BLaER1 (cell line): ENCODE measurements around the gene TAX1BP1.
A peak's percentile ranks its signal among the peaks of the same experiment; 100 is the strongest.

Experiments
- H3K27ac ChIP-seq: shearing (Covaris generic); formaldehyde crosslinking; 2 replicates; pipeline ENCODE4 v1.8.1; 2022
- H3K27me3 ChIP-seq: shearing (Covaris generic); formaldehyde crosslinking; 2 replicates; pipeline ENCODE4 v1.8.1; 2022
- H3K36me3 ChIP-seq: shearing (Covaris generic); formaldehyde crosslinking; 2 replicates; pipeline ENCODE4 v1.8.1; 2022
- H3K4me1 ChIP-seq: shearing (Covaris generic); formaldehyde crosslinking; 2 replicates; pipeline ENCODE4 v1.8.1; 2022
- H3K4me2 ChIP-seq: shearing (Covaris generic); formaldehyde crosslinking; 2 replicates; pipeline ENCODE4 v1.8.1; 2022
- H3K4me3 ChIP-seq: shearing (Covaris generic); formaldehyde crosslinking; 2 replicates; pipeline ENCODE4 v1.8.1; 2022
- H3K9ac ChIP-seq: shearing (Covaris generic); formaldehyde crosslinking; 2 replicates; pipeline ENCODE4 v1.8.1; 2022
- H3K9me3 ChIP-seq: shearing (Covaris generic); formaldehyde crosslinking; 2 replicates; pipeline ENCODE4 v1.8.1; 2022
- H4K20me1 ChIP-seq: shearing (Covaris generic); formaldehyde crosslinking; 2 replicates; pipeline ENCODE4 v1.8.1; 2022
- Cebpa-rat ChIP-seq: shearing (Covaris generic); IDR thresholded peaks from 2 replicates; pipeline ENCODE4 v1.8.1; 2022

The TAX1BP1 gene

DNA sequence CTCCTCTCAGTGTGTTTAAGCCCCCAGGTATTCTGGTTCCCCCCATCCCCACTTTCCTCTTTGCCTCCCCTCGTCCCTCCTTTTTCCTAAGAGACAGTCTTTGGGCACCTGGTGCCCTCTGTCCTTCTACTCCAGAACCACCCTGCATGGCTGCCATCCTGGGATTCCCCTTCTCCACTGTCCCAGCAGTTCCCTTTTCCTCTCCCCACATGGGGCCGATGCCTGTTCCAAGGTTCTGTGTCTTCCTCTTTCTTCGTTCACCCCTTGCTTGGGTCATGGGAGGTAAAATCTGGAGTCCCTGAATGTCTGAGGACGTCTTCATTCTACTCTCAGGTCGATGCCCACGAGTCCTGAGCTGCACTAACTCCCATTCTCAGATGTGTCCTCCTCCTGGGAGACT, 120.8 kb downstream of the TAX1BP1 start:
- Histone ChIP-seq H3K36me3 (0 out of 2 replicates have a peak, but pooled peaks cover 12% of the 10 kb centered on the region), H3K27ac (no peak overlapping the region), H4K20me1 (no peaks in the 10 kb centered on the region), H3K9ac (no peak overlapping the region), H3K4me3 (no peak overlapping the region), H3K4me1 (peaks cover 28% of the 10 kb centered on the region), H3K4me2 (no peak overlapping the region), H3K9me3 (peaks cover 27% of the 10 kb centered on the region), H3K27me3 (no peaks in the 10 kb centered on the region)
- TF ChIP-seq Cebpa-rat: no peak

DNA sequence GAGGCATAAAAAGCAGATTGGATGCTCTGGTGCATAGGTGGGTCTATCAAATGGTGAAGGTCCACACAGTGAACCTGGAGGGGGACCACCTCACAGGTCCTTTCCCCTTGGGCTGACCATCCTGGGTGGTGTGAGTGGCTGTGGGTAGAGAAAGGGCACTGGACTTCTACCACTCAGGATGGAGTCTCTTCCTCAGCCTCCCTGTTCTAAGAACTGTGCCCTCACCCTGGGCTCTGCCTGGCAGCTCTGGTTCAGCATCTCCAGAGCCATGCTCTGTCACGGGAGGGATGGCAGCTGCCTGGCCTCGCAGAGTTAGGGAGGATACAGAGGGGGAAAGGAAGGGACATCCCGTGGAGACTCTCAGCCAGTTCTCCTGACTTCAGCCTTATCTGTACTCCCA, 121.8 kb downstream of the TAX1BP1 start:
- no peak for TF ChIP-seq Cebpa-rat
- peaks cover 38% of the 10 kb centered on the region for H3K4me1 ChIP-seq
- no peak overlapping the region for H3K27ac ChIP-seq
- H3K27me3 ChIP-seq: no peaks in the 10 kb centered on the region
- H3K9me3 ChIP-seq: peaks cover 18% of the 10 kb centered on the region
- H4K20me1 ChIP-seq: no peaks in the 10 kb centered on the region
- no peak overlapping the region for H3K4me2 ChIP-seq
- H3K4me3 ChIP-seq: no peak overlapping the region
- H3K9ac ChIP-seq: no peak overlapping the region
- H3K36me3 ChIP-seq: 0 out of 2 replicates have a peak, but pooled peaks cover 3% of the 10 kb centered on the region

DNA sequence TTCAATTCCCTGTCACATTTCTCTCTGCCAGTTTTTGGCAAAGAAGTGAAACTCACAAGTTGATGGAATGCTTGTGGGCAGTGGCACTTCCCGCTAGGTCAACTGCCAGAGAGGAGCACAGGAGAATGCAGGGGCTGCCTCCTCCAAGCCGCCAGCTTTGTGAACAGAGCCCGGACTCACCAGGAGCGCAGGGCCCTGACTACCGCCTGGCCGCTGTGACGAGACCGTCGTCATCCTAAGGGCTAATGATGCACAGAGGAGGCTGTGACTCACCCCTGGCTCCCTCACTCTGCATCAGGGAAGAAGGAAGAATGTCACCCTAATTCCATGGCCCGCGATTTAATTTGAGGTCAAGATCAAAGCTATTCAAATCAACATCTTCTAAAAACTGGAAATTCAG, 123.9 kb downstream of the TAX1BP1 start:
- H3K27me3 ChIP-seq: no peaks in the 10 kb centered on the region
- peaks cover 59% of the 10 kb centered on the region for H3K4me1 ChIP-seq
- no peaks in the 10 kb centered on the region for H3K9me3 ChIP-seq
- TF ChIP-seq Cebpa-rat: no peak
- no peaks in the 10 kb centered on the region for H3K36me3 ChIP-seq
- no peaks in the 10 kb centered on the region for H4K20me1 ChIP-seq
- no peak overlapping the region for H3K4me3 ChIP-seq
- no peak overlapping the region; the same call in 1 of the 2 replicates for H3K4me2 ChIP-seq
- H3K9ac ChIP-seq: no peak overlapping the region
- H3K27ac ChIP-seq: no peak overlapping the region

DNA sequence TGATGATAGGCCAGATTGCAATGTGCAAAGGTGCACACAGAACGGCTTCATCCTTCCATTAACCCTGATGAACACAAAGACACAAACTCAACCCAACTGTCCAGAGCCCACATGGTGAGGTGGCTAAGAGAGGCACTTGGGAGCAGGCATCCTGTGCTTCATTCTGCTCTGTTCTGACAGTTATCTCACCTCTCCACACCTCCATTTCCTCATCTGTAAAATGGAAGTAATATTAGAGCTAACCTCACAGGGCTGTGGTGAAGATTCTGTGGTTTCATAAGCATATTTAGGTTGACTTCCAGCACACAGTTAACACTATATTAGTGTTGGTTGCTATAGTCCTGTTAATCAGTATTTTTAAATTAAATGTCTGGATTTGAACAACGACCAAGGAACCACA, 126.3 kb downstream of the TAX1BP1 start:
- no peak overlapping the region for H3K4me3 ChIP-seq
- no peaks in the 10 kb centered on the region for H3K27me3 ChIP-seq
- H3K27ac ChIP-seq: no peak overlapping the region
- no peaks in the 10 kb centered on the region for H4K20me1 ChIP-seq
- no peak for TF ChIP-seq Cebpa-rat
- no peaks in the 10 kb centered on the region for H3K9me3 ChIP-seq
- H3K36me3 ChIP-seq: no peaks in the 10 kb centered on the region
- H3K9ac ChIP-seq: no peak overlapping the region
- H3K4me1 ChIP-seq: peaks cover 83% of the 10 kb centered on the region
- peak overlapping the region; percentile 74; the same call in 1 of the 2 replicates for H3K4me2 ChIP-seq

DNA sequence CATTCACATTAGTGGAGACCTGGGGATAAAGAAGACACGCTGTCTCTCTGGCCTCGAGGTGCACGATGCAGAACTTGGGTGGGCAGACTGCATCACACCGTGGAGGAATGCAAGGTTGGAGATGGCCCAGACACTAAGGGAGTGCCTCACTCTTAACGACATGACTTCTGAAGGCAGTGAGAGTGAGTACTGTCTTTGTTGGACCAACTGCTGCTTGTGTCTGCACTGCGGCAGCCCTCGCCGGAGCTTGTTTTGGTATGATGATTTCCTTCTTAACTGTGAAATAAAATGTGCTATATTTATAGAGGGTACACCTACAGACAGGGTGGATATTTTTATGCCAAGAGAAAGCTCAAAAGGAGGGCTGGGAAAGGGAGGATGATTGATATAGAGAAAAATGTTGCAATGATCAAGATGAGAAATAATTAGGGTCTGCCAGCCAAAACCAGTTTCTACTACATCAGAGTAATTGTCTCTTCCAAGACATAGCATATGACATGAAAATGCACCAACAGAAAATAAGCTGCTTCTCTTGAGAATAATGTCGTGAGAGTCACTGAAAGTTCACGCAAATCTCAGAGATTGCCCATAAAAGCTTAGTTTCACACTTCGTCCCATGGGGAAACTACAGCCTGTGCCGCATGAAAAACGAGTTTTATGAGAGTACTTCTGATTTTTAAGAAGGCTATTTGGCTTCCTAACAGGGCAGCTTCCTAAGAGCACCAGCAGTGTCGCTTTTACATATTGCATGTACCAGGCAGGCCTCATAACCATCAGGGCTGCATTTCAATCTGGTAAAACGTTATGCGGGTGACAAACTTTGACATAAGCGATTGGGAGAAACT, 127.1 kb downstream of the TAX1BP1 start:
- H3K4me3 ChIP-seq: no peak overlapping the region
- H3K4me1 ChIP-seq: peaks cover 91% of the 10 kb centered on the region
- H3K36me3 ChIP-seq: no peaks in the 10 kb centered on the region
- no peaks in the 10 kb centered on the region for H3K27me3 ChIP-seq
- H3K27ac ChIP-seq: peak overlapping the region; percentile 70
- no peaks in the 10 kb centered on the region for H4K20me1 ChIP-seq
- peak overlapping the region; percentile 74 for H3K4me2 ChIP-seq
- H3K9ac ChIP-seq: no peak overlapping the region
- no peak for TF ChIP-seq Cebpa-rat
- no peaks in the 10 kb centered on the region for H3K9me3 ChIP-seq

DNA sequence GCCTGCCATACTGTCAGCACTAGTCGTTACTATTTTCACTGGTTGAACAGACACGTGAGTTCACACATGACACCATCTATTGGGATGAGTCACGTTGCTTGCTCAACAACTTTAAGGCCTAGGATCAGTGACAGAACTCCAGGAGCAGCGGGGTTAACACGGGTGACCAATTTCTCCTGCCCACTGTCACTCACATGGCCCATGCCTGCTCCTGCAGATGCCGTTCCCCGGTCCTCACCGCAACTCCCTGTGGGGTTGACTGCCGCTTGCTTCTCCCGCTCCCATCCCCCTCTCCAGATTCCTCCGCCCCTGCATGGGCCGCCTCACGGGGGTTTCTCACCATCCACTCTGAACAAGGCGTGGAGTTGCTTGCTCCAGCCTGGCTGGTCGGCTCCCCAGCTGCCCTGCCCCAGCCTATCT, 128.2 kb downstream of the TAX1BP1 start:
- TF ChIP-seq Cebpa-rat: 0 out of 2 replicates have a peak, but pooled peaks have one; percentile 52
- peak overlapping the region; percentile 74 for H3K4me2 ChIP-seq
- peaks cover 100% of the 10 kb centered on the region for H3K4me1 ChIP-seq
- peak overlapping the region; percentile 70 for H3K27ac ChIP-seq
- no peak overlapping the region; the same call in 1 of the 2 replicates for H3K4me3 ChIP-seq
- H3K27me3 ChIP-seq: no peaks in the 10 kb centered on the region
- no peaks in the 10 kb centered on the region for H4K20me1 ChIP-seq
- no peaks in the 10 kb centered on the region for H3K9me3 ChIP-seq
- no peaks in the 10 kb centered on the region for H3K36me3 ChIP-seq
- H3K9ac ChIP-seq: no peak overlapping the region; the same call in 1 of the 2 replicates

DNA sequence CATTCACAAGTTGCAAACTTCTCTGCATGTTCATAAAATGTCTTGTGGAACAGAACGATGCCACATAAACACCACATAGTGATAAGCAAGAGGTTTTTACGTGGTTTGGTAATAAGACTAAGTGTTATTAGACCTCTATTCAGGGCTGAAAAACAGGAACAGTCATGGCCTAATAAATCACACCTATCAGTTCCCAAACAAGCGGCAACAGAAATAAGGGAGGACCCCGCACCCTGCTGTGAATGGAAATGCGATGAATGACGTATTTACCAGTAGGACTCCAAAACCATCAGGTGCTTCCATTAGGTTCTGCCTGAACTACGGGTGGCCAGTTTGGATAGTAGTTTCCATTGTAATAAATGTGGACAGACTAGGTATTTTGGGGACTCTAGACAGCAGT, 129.1 kb downstream of the TAX1BP1 start:
- H3K9ac ChIP-seq: no peak overlapping the region
- no peaks in the 10 kb centered on the region for H3K36me3 ChIP-seq
- H4K20me1 ChIP-seq: no peaks in the 10 kb centered on the region
- peak overlapping the region; percentile 74 for H3K4me2 ChIP-seq
- TF ChIP-seq Cebpa-rat: no peak
- H3K4me1 ChIP-seq: peaks cover 100% of the 10 kb centered on the region
- no peaks in the 10 kb centered on the region for H3K27me3 ChIP-seq
- H3K27ac ChIP-seq: peak overlapping the region; percentile 70
- no peaks in the 10 kb centered on the region for H3K9me3 ChIP-seq
- H3K4me3 ChIP-seq: no peak overlapping the region

DNA sequence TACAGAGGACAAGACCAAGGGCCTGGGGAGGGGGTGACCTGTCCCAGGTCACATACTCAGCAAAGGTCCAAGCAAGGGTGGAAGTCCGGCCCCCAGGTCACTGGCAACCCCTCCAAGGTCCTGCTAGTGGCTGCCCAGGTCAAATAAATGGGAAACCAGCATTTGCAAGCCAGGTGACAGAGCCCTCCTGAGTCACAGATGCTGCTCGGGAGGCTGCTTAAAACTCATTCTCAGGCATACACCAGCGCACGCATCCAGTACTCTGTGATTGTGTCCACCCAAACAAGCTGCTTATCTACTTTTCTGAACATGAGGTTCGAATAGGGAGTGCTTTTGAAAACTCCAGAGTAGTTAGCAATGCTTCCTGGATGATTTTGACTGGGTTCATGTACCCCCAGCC, 130.6 kb downstream of the TAX1BP1 start:
- TF ChIP-seq Cebpa-rat: no peak

DNA sequence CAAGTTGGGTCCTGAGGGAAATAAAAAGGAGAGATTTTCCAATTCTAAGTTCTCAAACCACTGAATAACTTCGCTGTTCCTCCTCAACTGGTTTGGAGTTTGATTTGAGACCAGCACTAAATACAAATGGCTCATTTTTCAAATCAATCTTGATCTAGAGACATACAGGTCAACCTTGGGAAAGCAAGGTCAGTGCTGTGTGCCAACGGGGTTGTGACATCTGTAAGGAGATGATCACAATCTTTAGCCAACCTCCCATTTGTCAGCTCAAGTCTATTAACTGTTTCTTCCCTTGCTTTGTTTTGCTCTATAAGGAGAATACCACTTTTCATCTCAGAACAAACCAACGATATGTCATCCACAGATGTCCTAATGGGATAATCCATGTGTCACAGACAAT, 131.1 kb downstream of the TAX1BP1 start:
- peak overlapping the region; percentile 74 for H3K4me2 ChIP-seq
- no peaks in the 10 kb centered on the region; the same call in 1 of the 2 replicates for H3K27me3 ChIP-seq
- H3K9ac ChIP-seq: no peak overlapping the region
- 0 out of 2 replicates have a peak overlapping the region, but pooled peaks have one; percentile 68 for H3K27ac ChIP-seq
- no peak overlapping the region for H3K4me3 ChIP-seq
- no peaks in the 10 kb centered on the region for H4K20me1 ChIP-seq
- H3K9me3 ChIP-seq: peaks cover 4% of the 10 kb centered on the region; the same call in 1 of the 2 replicates
- H3K36me3 ChIP-seq: no peaks in the 10 kb centered on the region
- H3K4me1 ChIP-seq: peaks cover 98% of the 10 kb centered on the region
- no peak for TF ChIP-seq Cebpa-rat

More for the DNA sequence above, 130.6 kb downstream of the TAX1BP1 start:
- Histone ChIP-seq H3K9me3 (peaks cover 4% of the 10 kb centered on the region; the same call in 1 of the 2 replicates), H3K4me1 (peaks cover 99% of the 10 kb centered on the region), H3K36me3 (no peaks in the 10 kb centered on the region), H4K20me1 (no peaks in the 10 kb centered on the region), H3K27ac (peak overlapping the region; percentile 35; the same call in 1 of the 2 replicates), H3K9ac (no peak overlapping the region), H3K27me3 (no peaks in the 10 kb centered on the region; the same call in 1 of the 2 replicates), H3K4me3 (no peak overlapping the region), H3K4me2 (peak overlapping the region; percentile 74)

DNA sequence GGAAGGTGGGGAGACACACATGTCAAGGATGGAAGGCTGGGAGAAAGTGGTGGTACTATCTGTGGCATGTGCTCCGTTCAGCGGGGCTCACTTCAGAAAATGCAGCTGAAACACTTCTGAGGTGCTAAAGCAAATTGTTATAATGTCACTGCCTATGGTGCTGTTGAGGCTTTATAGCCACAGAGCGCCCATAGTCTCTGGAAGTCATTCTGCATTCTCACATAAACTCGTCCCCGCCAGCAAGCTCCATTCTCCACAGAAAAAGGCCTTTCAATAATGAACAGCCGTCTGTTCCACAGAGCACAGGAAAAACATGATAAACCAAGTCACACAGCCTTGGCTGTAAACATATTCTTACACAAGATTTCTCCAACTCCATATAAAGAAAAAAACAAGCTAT, 131.9 kb downstream of the TAX1BP1 start:
- Histone ChIP-seq H3K4me2 (peak overlapping the region; percentile 74), H3K9ac (no peak overlapping the region), H3K9me3 (peaks cover 4% of the 10 kb centered on the region; the same call in 1 of the 2 replicates), H3K4me3 (no peak overlapping the region), H4K20me1 (no peaks in the 10 kb centered on the region), H3K36me3 (no peaks in the 10 kb centered on the region), H3K27me3 (no peaks in the 10 kb centered on the region; the same call in 1 of the 2 replicates), H3K27ac (peak overlapping the region; percentile 68), H3K4me1 (peaks cover 98% of the 10 kb centered on the region)
- TF ChIP-seq Cebpa-rat: no peak
